ENCODE data around the gene NEDD1.

GRCh38 chr12:96994900-96995299 is 87.8 kb downstream of the NEDD1 start:
- TF ChIP-seq EZH2 (optimal IDR thresholded peaks at IDR 0.05; ENCODE audit: low read depth, low read length) (no peak), CTCF (IDR thresholded peaks at IDR 0.05; ENCODE audit: low read length) (no peak), EZH2phosphoT487 (IDR thresholded peaks at IDR 0.05; ENCODE audit: low read length) (no peak)

Measured in MM.1S (cell line).